Mesodermal cell (in vitro differentiated cells): ENCODE data around the gene STX2.
"Not testable (repeated sequence)": the region's sequence is repeated elsewhere in the genome, so short reads cannot be mapped to it uniquely, and the experiment has no call there.

Source experiments
- H3K27ac ChIP-seq: 2 replicates; pipeline ENCODE4 v1.7.0; 2013; ENCODE audit warnings: mild to moderate bottlenecking, low read depth, low read length, moderate library complexity; ENCODE audit not compliant: severe bottlenecking
- H3K36me3 ChIP-seq: 2 replicates; pipeline ENCODE4 v1.7.1; 2013; ENCODE audit warnings: mild to moderate bottlenecking, low read length, moderate library complexity; ENCODE audit not compliant: control insufficient read depth, insufficient read depth
- H3K4me1 ChIP-seq: one replicate; pipeline ENCODE4 v1.7.1; 2013; ENCODE audit warnings: mild to moderate bottlenecking, low read length; ENCODE audit not compliant: insufficient read depth, control insufficient read depth, poor library complexity, severe bottlenecking
- H3K4me3 ChIP-seq: 2 replicates; pipeline ENCODE4 v1.7.0; 2013; ENCODE audit warnings: low read length, control low read depth, mild to moderate bottlenecking; ENCODE audit not compliant: insufficient read depth, poor library complexity, severe bottlenecking; ENCODE audit errors: extremely low read depth
- H3K9me3 ChIP-seq: 2 replicates; pipeline ENCODE4 v1.7.1; 2013; ENCODE audit warnings: mild to moderate bottlenecking, low read length, moderate library complexity; ENCODE audit not compliant: control insufficient read depth
- WGBS, 2 experiments: methylation state at CpG; one replicate each; pipeline ENCODE4 v1.1.5; 2013; ENCODE audit warnings: missing lambda C conversion rate in 2 of 2; ENCODE audit not compliant: insufficient coverage in 2 of 2; 5-methylcytosine and 5-hydroxymethylcytosine counted together

STX2 gene

GRCh38 chr12:130848105-130848504 is 9.1 kb upstream of the STX2 start:
- not testable (repeated sequence) for H3K4me1 ChIP-seq, H3K4me3 ChIP-seq, H3K36me3 ChIP-seq, H3K9me3 ChIP-seq, H3K27ac ChIP-seq
- 83 to 93% methylated on average over 2 of the region's 6 CpGs for whole genome bisulfite sequencing, 2 experiments

- Histone ChIP-seq H3K27ac (no peak overlapping the region), H3K36me3 (no peaks in the 10 kb centered on the region)
- 86 to 97% methylated on average over 7 of the region's 7 CpGs for WGBS, 2 experiments
Observed at GRCh38 chr12:130847112-130847511, 8.1 kb upstream of the STX2 start.

GRCh38 chr12:130846369-130846768 is 7.3 kb upstream of the STX2 start:
- H3K36me3 ChIP-seq, result no peaks in the 10 kb centered on the region
- no peaks in the 10 kb centered on the region for H3K9me3 ChIP-seq
- no peak overlapping the region for H3K27ac ChIP-seq
- no peak overlapping the region for H3K4me3 ChIP-seq
- H3K4me1 ChIP-seq, result no peaks in the 10 kb centered on the region

More at GRCh38 chr12:130847112-130847511, 8.1 kb upstream of the STX2 start:
- no peak overlapping the region for H3K4me3 ChIP-seq
- H3K9me3 ChIP-seq, result no peaks in the 10 kb centered on the region
- no peaks in the 10 kb centered on the region for H3K4me1 ChIP-seq

GRCh38 chr12:130839770-130840404 is 837 bp upstream of the STX2 start:
- H3K9me3 ChIP-seq, result no peaks in the 10 kb centered on the region
- H3K4me3 ChIP-seq, result no peak overlapping the region
- no peak overlapping the region for H3K27ac ChIP-seq
- peaks cover 8% of the 10 kb centered on the region for H3K36me3 ChIP-seq
- 84 to 87% methylated on average over 6 to 9 of the region's 11 CpGs for WGBS, 2 experiments
- no peaks in the 10 kb centered on the region for H3K4me1 ChIP-seq

- Histone ChIP-seq H3K4me1 (no peaks in the 10 kb centered on the region), H3K4me3 (peak overlapping the region; percentile 72), H3K36me3 (peaks cover 17% of the 10 kb centered on the region), H3K27ac (no peak overlapping the region), H3K9me3 (no peaks in the 10 kb centered on the region)
- 4 to 6% methylated on average over 26 to 28 of the region's 38 CpGs for WGBS, 2 experiments
Observed at GRCh38 chr12:130838284-130838950, 633 bp downstream of the STX2 start.

GRCh38 chr12:130835436-130835835 is 3.6 kb downstream of the STX2 start:
- peaks cover 17% of the 10 kb centered on the region for H3K36me3 ChIP-seq
- H3K9me3 ChIP-seq, result no peaks in the 10 kb centered on the region
- WGBS, 2 experiments, result 84 to 85% methylated on average over 3 to 5 of the region's 6 CpGs
- H3K4me1 ChIP-seq, result peaks cover 5% of the 10 kb centered on the region
- H3K4me3 ChIP-seq, result no peak overlapping the region
- H3K27ac ChIP-seq, result no peak overlapping the region

- Histone ChIP-seq H3K27ac (no peak overlapping the region), H3K36me3 (peaks cover 17% of the 10 kb centered on the region), H3K4me1 (peaks cover 5% of the 10 kb centered on the region), H3K4me3 (no peak overlapping the region), H3K9me3 (no peaks in the 10 kb centered on the region)
- 89 to 95% methylated on average over 7 to 10 of the region's 11 CpGs for WGBS, 2 experiments
Observed at GRCh38 chr12:130835011-130835410, 4.0 kb downstream of the STX2 start.

- 91% methylated on average over 13 to 17 of the region's 17 CpGs for WGBS, 2 experiments
- no peak overlapping the region for H3K27ac ChIP-seq
- H3K4me3 ChIP-seq, result no peak overlapping the region
- peaks cover 5% of the 10 kb centered on the region for H3K4me1 ChIP-seq
- H3K36me3 ChIP-seq, result peaks cover 17% of the 10 kb centered on the region
- H3K9me3 ChIP-seq, result no peaks in the 10 kb centered on the region
Observed at GRCh38 chr12:130832561-130833209, 6.4 kb downstream of the STX2 start.

GRCh38 chr12:130831876-130832405 is 7.1 kb downstream of the STX2 start:
- Histone ChIP-seq H3K27ac (no peak overlapping the region), H3K4me1 (peaks cover 5% of the 10 kb centered on the region), H3K9me3 (no peaks in the 10 kb centered on the region), H3K4me3 (no peak overlapping the region), H3K36me3 (peaks cover 13% of the 10 kb centered on the region)
- 92 to 100% methylated on average over 3 to 4 of the region's 5 CpGs for WGBS, 2 experiments

GRCh38 chr12:130831246-130831645 is 7.8 kb downstream of the STX2 start:
- Histone ChIP-seq H3K36me3 (peaks cover 11% of the 10 kb centered on the region), H3K9me3 (no peaks in the 10 kb centered on the region), H3K27ac (no peak overlapping the region), H3K4me1 (peaks cover 5% of the 10 kb centered on the region), H3K4me3 (no peak overlapping the region)
- 96 to 100% methylated on average over 3 of the region's 4 CpGs for WGBS, 2 experiments

- WGBS, 2 experiments, result 85 to 89% methylated on average over 10 to 14 of the region's 14 CpGs
- H3K36me3 ChIP-seq, result peaks cover 11% of the 10 kb centered on the region
- no peak overlapping the region for H3K27ac ChIP-seq
- H3K9me3 ChIP-seq, result no peaks in the 10 kb centered on the region
- peaks cover 5% of the 10 kb centered on the region for H3K4me1 ChIP-seq
- no peak overlapping the region for H3K4me3 ChIP-seq
Observed at GRCh38 chr12:130830246-130830551, 8.9 kb downstream of the STX2 start.
